HepG2 (cell line): ENCODE results near the gene AP3M1.

Experiments
- FOXP1 ChIP-seq, 2 experiments: fragments of 450-650 bp in 1 of 2; IDR thresholded peaks; 2 replicates each; pipeline ENCODE4 v1.6.1; 2017 to 2018; ENCODE audit warnings: antibody characterized with exemption in 1 of 2
- MYC ChIP-seq: sonication (generic); formaldehyde crosslinking; IDR thresholded peaks from 2 replicates; pipeline ENCODE4 v1.9.0; 2021; ENCODE audit warnings: missing genetic modification reagents, borderline replicate concordance
- RNF2 ChIP-seq: fragments of 450-650 bp; conservative IDR thresholded peaks from 2 replicates; pipeline ENCODE4 v1.6.1; 2016; ENCODE audit warnings: low read depth
- TAF1 ChIP-seq: sonication (generic); formaldehyde crosslinking; IDR thresholded peaks from 2 replicates; pipeline ENCODE4 v1.4.0; 2020; ENCODE audit warnings: missing genetic modification reagents
- ZNF569 ChIP-seq: sonication (generic); formaldehyde crosslinking; IDR thresholded peaks from 2 replicates; pipeline ENCODE4 v1.5.0; 2020; ENCODE audit warnings: mild to moderate bottlenecking, missing genetic modification reagents, moderate library complexity, borderline replicate concordance
- ZNF678 ChIP-seq: sonication (generic); formaldehyde crosslinking; IDR thresholded peaks from 2 replicates; pipeline ENCODE4 v1.4.0; 2020; ENCODE audit warnings: mild to moderate bottlenecking, missing genetic modification reagents
- TF ChIP-seq, protein P1 (sequence below): sonication (generic); formaldehyde crosslinking; IDR thresholded peaks from 2 replicates; pipeline ENCODE4 v1.8.0; 2022; ENCODE audit warnings: missing genetic modification reagents, mild to moderate bottlenecking, moderate library complexity, borderline replicate concordance
- TF ChIP-seq, protein P2 (sequence below): sonication (generic); formaldehyde crosslinking; IDR thresholded peaks from 2 replicates; pipeline ENCODE4 v1.4.0; 2020; ENCODE audit warnings: missing genetic modification reagents, mild to moderate bottlenecking, borderline replicate concordance

DNA sequence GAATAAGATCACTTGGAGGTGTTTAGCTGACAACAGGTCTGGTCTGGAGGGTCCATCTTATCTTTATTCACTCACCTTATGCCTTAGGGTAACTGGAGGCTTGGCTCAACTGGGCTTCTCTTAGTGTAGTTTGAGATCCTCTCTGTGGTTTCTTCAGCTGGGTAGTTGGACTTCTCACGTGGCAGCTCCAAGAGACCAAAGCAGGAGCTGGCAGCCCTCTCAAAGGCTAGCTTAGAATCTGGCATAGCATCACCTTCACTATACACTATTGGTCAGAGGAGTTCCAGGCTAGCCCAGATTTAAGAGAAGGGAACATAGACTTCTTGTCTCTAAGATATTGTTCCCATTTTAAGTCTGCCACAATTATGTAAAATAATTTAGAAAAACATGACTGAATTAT is 16.8 kb upstream of the AP3M1 start:
- TF ChIP-seq, protein P1, sequence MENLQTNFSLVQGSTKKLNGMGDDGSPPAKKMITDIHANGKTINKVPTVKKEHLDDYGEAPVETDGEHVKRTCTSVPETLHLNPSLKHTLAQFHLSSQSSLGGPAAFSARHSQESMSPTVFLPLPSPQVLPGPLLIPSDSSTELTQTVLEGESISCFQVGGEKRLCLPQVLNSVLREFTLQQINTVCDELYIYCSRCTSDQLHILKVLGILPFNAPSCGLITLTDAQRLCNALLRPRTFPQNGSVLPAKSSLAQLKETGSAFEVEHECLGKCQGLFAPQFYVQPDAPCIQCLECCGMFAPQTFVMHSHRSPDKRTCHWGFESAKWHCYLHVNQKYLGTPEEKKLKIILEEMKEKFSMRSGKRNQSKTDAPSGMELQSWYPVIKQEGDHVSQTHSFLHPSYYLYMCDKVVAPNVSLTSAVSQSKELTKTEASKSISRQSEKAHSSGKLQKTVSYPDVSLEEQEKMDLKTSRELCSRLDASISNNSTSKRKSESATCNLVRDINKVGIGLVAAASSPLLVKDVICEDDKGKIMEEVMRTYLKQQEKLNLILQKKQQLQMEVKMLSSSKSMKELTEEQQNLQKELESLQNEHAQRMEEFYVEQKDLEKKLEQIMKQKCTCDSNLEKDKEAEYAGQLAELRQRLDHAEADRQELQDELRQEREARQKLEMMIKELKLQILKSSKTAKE, result no peak
- TF ChIP-seq TAF1 (CRISPR knock-in tag) (no peak), FOXP1 (IDR thresholded peaks at IDR 0.05) (no peak), FOXP1 (CRISPR knock-in tag; IDR thresholded peaks at IDR 0.05) (no peak), ZNF678 (CRISPR knock-in tag) (no peak), ZNF569 (CRISPR knock-in tag) (no peak), RNF2 (no peak), MYC (CRISPR knock-in tag) (no peak)
- TF ChIP-seq, protein P2, sequence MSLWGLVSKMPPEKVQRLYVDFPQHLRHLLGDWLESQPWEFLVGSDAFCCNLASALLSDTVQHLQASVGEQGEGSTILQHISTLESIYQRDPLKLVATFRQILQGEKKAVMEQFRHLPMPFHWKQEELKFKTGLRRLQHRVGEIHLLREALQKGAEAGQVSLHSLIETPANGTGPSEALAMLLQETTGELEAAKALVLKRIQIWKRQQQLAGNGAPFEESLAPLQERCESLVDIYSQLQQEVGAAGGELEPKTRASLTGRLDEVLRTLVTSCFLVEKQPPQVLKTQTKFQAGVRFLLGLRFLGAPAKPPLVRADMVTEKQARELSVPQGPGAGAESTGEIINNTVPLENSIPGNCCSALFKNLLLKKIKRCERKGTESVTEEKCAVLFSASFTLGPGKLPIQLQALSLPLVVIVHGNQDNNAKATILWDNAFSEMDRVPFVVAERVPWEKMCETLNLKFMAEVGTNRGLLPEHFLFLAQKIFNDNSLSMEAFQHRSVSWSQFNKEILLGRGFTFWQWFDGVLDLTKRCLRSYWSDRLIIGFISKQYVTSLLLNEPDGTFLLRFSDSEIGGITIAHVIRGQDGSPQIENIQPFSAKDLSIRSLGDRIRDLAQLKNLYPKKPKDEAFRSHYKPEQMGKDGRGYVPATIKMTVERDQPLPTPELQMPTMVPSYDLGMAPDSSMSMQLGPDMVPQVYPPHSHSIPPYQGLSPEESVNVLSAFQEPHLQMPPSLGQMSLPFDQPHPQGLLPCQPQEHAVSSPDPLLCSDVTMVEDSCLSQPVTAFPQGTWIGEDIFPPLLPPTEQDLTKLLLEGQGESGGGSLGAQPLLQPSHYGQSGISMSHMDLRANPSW, result no peak
